GM13976 (cell line): Measurements from ENCODE around the gene SPAG17.

Experiments
- DNase-seq: peaks from one replicate; pipeline ENCODE4 v3.0.0; 2012; ENCODE audit warnings: low spot score
- in situ Hi-C: fragments of 300-500 bp; cut with MboI; formaldehyde crosslinking; loops from one replicate; pipeline ENCODE4 v1.12.0; 2022; ENCODE audit warnings: low sequenced_read_pairs, mixed read lengths, inconsistent platforms; ENCODE audit not compliant: unreplicated experiment
- TF ChIP-seq, protein P1 (sequence below): IDR thresholded peaks from 2 replicates; pipeline ENCODE4 v1.5.1; 2012; ENCODE audit warnings: borderline replicate concordance, mild to moderate bottlenecking; ENCODE audit not compliant: insufficient read depth; ENCODE audit errors: extremely low read depth, missing control alignments, control extremely low read depth

SPAG17 gene

DNA sequence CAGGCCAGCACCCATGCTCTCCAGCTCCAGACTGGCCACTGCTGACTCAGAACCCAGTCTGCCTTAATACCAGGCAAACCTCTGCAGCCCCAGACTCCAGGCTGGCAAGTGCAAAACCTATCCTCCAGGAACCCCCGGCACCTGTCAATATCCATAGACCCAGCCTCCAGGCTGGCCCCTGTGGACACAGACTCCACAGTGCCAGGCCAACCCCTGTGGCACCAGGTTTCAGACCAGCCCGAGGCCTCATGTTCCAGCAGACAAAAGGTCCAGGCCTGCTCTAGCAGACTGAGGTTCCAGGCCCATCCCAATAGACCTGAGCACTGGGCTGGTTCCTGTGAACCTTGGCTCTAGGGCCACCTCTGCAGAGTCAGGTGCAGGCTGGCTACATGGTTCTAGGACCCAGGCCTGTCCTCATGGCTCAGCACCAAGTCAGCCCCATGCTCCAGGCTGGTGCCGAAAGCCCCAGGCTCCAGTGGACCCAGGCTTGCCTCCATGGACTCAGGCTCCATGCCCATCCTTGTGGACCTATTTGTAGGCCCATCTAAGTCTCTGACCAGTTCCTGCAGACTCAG, 137.3 kb downstream of the SPAG17 start:
- TF ChIP-seq, protein P1, sequence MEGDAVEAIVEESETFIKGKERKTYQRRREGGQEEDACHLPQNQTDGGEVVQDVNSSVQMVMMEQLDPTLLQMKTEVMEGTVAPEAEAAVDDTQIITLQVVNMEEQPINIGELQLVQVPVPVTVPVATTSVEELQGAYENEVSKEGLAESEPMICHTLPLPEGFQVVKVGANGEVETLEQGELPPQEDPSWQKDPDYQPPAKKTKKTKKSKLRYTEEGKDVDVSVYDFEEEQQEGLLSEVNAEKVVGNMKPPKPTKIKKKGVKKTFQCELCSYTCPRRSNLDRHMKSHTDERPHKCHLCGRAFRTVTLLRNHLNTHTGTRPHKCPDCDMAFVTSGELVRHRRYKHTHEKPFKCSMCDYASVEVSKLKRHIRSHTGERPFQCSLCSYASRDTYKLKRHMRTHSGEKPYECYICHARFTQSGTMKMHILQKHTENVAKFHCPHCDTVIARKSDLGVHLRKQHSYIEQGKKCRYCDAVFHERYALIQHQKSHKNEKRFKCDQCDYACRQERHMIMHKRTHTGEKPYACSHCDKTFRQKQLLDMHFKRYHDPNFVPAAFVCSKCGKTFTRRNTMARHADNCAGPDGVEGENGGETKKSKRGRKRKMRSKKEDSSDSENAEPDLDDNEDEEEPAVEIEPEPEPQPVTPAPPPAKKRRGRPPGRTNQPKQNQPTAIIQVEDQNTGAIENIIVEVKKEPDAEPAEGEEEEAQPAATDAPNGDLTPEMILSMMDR, result no peak
- DNase-seq, result no peak
- in situ Hi-C loops, result no loop called here

DNA sequence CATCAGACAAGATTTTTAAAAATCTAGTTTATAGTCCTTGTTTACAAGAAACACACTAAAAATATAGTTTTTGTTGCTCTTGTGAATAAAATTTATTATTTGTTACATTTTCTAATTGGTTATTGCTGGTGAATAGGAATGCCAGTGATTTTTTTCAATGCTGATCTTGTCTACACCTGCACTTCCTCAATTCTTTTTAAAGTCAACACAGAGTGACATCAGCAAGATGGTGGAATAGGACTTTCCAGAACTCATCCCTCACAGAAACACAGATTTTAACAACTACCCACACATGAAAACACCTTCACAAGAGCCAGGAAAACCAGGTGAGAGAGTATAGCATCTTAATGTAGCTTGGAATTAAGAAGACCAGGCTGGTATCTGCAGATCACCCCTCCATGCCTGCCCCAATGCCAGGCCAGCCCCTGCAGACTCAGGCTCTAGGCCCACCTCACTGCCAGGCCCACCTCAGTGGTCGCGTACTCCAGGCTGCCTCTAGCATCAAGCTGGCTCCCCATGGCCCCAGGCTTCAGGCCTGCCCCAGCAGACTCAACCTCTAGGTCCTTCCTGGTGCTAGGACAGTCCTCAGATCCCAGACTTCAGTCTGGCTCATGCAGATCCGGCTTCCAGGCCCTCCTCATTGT, 137.9 kb downstream of the SPAG17 start:
- DNase-seq, result no peak
- in situ Hi-C loops, result no loop called here
- TF ChIP-seq, protein P1, result no peak

DNA sequence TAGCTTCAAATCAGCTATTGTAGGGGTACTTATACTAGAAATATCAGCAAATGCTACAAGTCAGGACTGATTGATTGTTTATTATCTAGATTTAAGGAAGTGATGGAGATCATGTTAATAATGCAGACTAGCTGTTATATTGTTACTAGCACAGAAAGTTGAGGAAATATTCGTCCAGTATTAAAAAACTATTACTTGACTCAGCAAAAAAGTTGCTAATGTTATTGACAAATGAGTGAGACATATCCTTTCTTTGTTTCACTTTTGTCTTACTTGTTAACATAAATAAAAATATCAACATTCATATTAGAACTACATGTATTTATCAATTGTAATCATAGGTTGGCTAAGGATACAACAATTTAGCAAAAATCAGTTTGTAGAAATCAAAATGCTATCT, 141.4 kb downstream of the SPAG17 start:
- TF ChIP-seq, protein P1, result no peak
- in situ Hi-C loops, result no loop called here
- DNase-seq, result no peak

DNA sequence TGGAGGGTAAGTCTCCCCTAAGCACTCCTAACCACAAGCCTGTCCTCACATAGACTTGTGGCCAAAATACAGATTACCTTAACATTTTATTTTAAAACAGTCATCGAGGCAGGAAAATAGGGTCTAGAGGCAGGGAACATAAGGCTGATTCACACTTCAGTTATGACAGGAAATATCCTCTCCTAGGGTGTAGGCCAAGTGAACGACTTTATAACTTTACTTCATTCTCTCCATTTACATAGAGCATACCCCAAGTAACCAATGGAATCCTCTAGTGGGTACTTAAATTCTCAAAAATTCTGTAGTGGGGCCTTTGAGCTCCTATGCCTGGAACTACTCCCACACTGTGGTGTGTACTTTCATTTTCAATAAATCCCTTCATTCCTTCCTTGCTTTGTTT, 142.5 kb downstream of the SPAG17 start:
- TF ChIP-seq, protein P1, result no peak
- DNase-seq, result no peak
- in situ Hi-C loops, result no loop called here

DNA sequence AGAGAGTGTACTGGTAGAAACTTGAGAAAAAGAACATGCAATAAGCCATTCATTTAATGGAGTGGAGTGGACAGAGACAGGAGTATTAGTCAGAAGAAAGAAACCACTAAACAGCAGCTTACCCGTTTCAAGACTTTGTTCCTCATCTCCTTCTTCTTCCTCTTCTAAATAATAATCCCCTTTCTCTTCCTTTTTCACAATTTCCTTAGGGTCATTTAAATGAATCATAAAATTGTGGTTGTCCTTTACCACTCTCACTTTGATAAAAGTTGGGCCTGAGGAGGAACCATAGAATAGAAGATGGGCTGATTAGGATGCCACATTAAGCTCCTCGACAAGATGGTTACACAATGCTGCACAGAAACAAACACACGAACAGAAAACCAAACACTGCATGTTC, 145.9 kb downstream of the SPAG17 start:
- no peak for DNase-seq
- in situ Hi-C loops, result no loop called here

DNA sequence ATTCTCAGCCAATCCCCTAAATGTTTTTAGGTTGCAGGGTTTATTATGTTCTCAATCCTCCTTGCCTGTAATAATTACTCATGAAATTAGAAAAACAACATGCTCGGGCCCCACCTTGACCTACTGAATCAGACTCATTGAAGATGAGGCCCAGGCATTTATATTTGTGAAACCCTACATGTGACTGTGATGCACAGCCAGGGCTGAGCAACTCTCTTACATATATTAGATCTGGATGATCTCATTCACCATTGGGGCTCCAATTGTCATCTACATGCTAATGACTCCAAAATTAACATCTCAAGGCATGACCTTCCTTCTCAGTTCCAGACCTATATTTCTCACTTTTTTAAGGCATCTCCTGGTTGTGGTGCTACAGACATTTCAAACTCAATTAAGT, 152.1 kb downstream of the SPAG17 start:
- in situ Hi-C loops, result no loop called here
- TF ChIP-seq, protein P1, result no peak
- DNase-seq, result no peak

More for the DNA sequence above, 145.9 kb downstream of the SPAG17 start:
- TF ChIP-seq, protein P1, result no peak
